ENCODE data around the gene QRSL1.
"Not testable (repeated sequence)": the region's sequence is repeated elsewhere in the genome, so short reads cannot be mapped to it uniquely, and the experiment has no call there.

The QRSL1 gene

DNA sequence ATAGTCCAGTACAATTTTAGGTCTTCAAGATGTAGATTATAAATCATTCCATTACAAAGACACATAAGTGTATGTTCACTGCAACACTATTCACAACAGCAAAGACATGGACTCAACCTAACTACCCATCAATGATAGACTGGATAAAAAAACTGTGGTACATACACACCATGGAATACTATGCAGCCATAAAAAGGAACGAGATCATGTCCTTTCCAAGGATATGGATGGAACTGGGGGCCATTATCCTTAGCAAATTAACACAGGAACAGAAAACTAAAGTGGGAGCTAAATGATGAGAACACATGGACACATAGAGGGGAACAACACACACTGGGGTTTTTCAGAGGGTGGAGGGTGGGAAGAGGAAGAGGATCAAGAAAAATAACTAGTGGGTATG, 6.3 kb upstream of the QRSL1 start:
- DNase-seq: no peak

DNA sequence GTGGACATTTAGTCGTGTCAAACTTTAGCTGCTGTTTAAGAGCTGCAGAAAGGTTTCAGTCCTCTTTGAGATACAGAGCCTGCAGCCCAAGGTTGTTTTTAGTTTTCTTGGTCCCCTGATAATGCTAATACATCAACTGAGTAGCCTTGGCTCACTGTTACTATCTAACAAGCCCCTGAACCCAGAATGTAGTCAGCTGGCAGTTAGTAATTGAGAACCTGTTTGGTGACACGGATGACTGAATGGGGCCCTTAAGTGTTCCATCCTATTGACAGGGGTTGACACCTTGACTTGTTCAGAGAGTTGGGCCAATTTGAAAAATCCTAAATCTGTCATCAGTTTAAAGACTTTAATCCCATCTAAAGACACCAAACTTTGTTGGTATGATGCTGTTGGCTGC, 2.9 kb upstream of the QRSL1 start:
- no peak for DNase-seq

DNA sequence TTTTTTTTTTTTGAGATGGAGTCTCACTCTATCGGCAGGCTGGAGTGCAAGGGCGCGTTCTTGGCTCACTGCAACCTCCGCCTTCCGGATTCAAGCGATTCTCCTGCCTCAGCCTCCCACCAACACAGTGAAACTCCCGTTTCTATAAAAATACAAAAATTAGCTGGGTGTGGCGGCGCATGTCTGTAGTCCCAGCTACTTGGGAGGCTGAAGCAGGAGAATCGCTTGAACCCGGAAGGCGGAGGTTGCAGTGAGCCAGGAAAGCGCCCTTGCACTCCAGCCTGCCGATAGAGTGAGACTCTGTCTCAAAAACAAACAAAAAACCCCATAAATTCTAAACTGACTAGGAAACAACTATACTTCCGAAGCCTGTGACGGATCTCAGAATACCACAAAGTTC, 1.6 kb upstream of the QRSL1 start:
- DNase-seq: not testable (repeated sequence)

DNA sequence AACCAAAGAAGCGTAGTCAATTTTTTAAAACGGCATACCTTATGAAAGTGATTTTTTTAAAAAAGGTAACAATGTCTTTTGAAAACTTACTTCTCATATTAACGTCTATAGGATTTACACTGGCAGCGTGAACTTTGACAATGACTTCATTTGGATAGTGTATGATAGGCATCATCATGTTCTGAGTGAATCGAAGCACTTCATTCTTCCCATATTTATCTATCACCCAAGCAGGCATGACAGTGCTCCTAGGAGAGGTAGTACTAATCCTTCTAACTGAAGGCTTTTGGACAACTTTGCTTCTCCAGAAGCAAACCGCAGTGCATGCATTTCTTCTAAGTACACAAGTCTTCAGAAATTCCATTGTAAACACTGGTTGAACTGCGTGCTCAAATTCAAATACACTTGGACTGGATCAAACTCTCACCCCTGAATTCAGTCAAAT, 698 bp upstream of the QRSL1 start:
- no peak for DNase-seq

DNA sequence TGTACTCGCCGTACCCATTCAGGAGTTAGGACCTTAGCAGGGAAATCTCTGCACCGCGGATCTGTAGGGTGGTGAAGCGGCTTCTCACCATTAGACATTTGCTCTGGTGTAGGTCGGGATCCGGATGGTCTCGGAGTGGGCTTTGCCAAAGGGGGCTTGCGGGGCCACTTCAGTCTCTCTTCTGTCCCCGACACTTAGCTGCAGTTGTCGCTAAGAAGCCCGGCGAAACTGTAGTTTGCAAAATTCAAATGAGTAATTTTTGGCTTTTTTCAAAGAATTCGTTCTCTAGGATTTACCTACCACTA, 433 bp downstream of the QRSL1 start:
- no peak for DNase-seq

DNA sequence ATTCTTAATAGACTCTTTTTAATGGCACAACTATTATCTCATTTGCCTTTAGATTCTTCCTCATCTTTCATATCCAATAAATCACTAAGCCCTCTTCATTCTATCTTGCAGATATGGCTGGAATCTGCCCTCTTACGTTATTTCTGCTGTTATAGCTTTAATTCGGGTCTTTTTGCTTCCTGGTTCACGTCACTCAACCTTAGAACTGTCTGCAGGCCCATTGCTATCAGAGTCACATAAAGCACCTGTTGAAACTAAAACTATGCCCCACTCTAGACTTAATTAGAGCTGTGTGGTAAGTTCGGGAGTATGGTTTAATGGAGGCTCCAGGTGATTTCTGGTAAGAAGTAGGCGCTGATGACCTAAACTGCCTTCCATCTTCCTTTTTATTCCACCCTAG, 988 bp downstream of the QRSL1 start:
- no peak for DNase-seq

DNA sequence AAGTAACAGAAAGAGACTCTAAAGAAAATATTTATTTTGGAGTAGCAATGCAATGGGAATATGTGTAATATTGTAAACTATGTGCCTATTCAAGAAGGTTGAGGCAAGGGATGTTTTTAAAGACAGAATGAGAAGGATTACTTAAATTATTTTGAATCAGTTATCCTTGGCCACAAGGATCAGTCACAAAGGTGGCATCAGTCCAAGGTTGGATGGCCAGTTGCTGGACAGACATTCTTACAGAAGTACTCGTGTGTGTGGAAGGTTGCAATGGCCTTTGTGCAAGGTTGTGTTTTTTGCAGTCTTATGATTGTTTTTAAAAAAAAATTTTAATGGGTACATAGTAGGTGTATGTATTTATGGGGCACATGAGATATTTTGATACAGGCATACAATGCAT, 2.0 kb downstream of the QRSL1 start:
- DNase-seq: no peak

DNA sequence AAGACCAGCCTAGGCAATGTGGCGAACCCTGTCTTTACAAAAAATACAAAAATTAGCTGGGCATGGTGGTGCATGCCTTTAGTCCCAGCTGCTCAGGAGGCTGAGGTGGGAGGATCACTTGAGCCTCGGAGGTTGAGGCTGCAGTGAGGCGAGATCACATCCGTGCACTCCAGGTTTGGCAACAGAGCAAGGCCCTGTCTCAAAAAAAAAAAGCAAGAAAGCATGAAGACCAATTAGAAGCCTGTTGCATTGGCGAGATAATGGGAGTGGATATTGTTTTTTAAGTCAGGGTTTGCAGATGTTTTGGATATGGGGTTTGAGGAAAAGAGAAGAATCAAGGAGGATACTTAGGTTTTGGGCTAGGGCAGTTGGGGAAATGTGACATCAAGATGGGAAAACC, 5.2 kb downstream of the QRSL1 start:
- no peak for DNase-seq

DNA sequence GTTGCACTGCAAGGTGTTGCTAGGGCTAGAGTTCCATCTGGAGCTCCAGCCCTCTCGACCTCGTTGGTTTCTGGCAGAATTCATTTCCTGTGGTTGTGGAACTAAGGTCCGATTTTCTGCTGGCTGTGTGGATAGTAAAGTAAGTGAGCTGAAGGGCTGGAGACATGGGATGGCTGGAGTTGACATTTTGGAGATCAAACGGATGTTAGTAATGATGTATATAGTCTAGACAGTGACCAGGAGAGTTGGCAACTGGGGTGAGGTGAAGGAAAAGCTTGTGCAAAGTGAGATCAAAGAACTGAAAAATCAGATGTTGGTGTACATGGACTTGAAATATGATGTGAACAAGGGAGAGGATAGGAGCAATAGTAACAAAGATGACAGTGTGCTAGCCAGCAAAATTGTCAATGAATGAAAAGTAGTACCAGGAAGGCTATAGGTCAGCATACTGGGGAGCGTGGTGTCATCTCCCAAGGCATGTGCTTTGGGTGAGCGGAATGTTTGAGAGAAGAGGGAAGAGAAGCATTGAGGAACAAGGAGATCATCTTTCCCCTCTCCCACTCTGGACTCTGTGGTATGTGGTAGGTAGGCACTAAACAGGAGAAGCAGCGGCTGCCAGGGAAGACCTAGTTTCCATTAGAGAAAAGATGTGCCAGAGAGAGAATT, 7.8 kb downstream of the QRSL1 start:
- no peak for DNase-seq

DNA sequence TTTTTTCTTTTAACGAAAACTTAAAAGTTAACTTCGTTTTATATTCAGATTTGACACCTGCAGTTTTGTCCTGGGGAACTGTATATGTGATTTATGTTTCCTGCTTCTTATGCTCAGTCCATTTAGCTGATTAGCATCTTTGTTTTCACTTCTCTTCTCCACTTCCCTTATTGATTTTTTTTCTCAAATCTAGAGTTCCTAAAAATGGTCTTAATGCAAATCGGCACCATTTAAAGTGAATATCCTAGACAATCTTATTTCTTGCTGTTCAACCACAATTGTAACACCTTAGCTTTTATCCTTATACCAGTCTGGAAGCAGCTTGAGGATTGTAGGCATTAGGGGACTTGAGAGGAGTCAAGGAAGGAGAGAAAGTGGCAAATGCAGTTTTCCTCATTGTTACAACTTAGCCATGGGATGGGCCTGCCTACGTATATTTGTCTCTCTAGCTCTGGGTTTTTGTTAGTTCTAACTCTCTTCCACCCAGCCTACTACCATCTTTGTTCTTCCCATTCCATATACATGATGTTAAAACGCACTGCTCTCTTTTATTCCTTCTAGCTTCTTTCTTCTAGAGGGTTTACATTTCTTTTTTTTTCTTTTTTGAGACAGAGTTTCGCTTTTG, 8.5 kb downstream of the QRSL1 start:
- no peak for DNase-seq

DNA sequence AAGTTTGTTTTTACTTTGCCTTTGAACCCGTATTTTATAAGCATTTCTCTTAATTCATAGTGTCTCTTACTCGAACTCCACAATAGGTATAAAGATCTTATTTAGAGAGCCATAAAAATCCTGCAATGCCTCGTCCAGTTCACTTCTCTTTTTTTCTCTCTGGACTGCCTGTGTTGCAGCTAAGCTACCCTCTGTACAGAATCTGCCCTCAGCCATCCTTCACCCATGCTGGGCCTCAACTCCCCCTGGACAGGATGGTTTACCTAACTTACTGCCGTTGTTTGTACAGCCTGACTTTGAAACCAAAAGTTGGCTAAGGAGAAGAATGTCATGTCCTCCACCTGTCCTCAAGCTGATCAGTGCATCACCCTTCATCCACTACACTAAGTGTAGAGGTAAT, 10.4 kb downstream of the QRSL1 start:
- DNase-seq: no peak

DNA sequence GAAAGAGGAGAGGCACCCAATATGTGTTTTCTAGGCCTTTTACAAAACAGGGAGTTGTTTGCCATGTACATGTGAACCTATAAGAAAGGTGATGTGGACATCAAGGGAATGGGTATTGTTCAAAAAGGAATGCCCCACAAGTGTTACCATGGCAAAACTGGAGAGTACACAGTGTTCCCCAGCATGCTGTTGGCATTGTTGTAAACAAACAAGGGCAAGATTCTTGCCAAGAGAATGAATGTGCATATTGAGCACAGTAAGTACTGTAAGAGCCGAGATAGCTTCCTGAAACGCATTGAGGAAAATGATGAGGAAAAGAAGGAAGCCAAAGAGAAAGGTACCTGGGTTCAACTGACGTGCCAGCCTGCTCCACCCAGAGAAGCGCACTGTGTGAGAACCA, 13.1 kb downstream of the QRSL1 start:
- DNase-seq: no peak

DNA sequence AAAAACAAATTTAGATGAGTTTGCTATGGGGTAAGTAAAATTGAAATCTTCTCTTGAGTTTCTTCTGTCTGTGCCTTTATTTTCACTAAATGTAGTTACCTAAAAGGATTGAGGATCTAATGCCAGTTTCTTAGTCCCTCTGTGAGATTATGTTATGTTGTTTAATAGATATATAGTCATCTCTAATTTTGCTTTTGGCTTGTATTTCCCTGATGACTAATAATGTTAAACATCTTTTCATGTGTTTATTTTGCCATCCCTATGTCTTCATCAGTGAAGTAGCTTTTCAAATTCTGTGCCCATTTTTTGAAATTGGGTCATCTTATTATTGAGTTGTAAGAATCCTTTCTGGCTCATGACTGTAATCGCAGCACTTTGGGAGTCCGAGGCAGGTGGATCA, 13.7 kb downstream of the QRSL1 start:
- DNase-seq: no peak

DNA sequence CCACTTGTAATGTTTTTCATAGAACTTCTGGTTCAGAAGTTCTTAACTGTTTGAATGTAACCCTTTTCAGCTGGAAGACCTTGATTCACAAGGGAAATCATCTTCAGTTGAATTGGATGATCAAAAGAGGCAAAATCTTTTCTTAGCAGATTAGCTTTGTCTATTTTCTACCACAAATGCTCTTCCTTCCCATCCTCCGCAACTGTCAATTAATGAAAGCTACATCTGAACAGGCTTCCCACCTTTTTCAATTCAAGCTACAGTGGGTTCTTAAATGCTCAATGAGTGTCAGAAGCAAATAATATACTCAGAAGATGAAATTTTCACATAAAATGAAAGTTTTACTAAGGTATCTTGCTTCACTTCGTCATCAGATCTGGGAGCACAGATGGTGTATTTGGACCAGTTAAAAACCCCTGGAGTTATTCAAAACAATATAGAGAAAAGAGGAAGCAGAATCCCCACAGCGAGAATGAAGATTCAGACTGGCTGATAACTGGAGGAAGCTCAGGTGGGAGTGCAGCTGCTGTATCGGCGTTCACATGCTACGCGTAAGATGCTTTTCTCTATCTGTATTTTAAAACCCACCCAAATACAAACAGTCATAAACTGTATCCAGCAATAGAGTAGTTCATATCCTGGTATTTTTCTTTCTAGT, 19.4 kb downstream of the QRSL1 start:
- DNase-seq: no peak

DNA sequence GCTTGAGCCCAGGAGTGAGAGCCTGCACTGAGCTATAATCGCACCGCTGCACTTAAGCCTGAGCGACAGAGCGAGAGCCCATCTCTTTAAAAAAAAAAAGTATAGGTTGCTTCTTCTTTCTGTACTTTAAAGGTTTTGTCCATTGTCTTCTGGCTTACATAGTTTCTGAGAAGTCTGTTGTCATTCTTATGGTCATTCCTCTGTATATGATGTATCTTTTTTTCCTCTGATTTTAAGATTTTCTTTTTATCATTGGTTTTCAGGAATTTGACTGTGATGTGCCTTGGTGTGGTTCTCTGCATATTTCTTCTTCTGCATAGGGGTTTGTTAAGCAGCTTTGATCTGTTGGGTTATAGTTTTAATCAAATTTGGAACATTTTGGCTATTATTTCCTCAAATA, 29.1 kb downstream of the QRSL1 start:
- DNase-seq: no peak

DNA sequence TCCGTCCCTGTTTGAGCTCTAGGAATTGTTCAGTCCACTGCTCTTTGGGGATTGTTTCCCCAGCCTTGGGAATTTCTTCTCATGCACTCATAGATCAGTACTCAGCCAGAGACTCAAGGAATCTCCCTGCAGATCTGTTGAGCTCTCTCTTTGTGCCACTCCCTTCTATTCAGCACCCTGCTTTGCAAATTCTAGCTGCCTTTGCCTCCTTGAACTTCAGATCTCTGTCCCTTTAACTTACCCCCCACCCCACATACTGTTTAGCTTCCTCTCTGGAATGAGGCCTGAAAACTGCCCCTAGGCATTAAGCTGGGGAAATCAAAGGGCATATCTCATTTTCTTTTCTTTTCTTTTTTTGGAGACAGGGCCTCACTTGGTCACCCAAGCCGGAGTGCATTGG, 30.5 kb downstream of the QRSL1 start:
- DNase-seq: no peak

DNA sequence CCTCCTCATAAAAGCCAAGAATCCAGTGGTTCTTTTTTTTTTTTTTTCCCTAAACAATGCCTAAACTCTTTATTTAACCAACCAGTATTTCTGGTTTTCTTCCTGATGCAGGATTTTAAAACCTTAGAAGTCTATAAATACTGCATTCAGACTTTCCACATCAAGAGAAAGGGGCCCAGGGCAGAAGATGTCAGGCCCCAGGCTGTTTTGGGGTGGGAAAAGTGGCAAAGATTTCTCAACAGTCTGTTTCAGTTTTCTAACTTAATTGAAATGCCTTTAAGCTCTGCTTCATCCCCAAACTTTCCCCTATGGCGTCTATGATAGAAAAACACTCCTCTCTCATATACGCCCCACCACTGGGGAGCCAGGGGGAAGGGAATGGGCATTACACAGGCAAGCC, 33.1 kb downstream of the QRSL1 start:
- no peak for DNase-seq

DNA sequence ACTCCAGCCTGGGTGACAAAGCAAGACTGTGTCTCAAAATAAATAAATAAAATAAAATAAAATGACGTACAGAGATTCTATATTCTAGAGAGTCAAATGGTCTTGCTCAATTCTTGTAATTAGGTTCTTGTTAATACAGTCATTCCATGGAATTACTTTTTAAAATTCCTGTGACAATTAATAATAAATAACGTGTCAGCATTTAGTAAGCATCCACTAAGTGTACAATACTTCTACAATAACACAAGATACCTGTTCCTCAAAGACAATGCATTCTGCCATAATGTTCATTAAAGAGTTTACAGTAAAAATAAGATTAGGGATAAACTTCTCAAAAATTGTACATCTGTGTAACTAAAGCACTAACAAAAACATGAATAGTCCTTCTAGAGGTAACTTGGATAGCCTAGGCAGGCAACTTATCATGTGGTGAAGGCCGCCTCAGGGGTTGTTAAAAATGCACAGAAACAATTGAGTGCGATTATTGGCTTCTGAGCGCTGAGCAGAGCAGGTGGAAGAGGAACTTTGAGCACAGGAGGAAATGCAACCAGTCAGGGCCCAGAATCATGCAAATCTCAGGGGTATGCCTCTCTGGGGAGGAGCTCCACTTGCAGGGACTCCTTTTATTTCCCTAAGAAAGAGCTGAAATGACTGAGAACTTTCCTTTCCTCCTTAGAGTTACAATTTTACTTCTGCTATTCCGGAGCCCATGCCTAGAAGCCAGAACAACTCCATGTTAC, 37.1 kb downstream of the QRSL1 start:
- DNase-seq: no peak

DNA sequence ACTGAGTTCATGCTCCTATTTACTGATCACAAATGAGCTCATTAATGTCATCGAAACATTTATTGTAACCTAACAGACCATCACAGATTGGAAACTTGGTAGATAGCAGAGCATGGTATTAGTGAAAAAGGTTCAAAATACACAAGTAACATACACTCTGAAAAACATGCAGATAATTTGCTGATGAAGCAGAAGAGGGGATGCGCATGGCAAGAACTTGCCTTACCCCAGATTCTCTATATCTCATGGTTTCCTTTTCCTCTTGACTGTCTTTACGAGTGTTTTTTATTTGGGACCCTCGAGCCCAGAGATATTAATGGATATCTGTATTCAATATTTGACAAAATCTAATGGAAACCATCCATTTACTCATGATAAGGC, 37.6 kb downstream of the QRSL1 start:
- DNase-seq: no peak

DNA sequence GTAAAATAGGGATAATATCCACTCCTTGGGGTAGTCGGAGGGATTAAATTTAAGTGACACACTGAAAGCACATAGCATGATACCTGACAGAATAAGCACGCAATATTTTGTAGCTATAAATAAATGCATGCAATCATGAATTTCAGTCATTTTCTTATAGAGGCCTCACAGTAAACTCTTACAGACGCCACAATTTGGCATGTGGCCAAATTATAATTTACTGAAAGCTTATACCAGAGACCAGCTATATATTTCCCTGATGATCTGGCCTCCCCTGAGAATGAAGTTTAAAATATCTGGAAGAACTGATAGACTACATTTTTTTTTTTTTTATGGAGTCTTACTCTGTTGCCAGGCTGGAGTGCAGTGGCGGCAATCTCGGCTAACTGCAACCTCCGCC, 40.9 kb downstream of the QRSL1 start:
- no peak for DNase-seq

DNA sequence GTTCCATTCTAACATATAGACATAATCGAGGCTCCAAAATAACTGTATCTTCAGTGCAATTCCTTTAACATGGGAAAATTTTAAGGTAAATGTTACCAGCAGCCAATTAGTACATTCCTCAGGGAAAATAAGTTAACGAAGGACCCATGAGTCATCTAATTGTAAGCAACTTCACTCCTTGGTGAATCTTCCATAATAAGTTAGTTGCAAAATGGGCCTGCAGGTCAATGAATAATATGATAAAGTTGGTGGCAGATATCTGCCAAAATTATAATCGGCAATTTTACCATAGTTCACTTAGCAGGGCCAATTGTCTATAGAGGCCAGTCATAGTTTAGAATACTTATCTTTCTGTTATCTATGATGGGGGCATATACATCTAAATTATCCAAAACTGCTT, 42.3 kb downstream of the QRSL1 start:
- no peak for DNase-seq

DNA sequence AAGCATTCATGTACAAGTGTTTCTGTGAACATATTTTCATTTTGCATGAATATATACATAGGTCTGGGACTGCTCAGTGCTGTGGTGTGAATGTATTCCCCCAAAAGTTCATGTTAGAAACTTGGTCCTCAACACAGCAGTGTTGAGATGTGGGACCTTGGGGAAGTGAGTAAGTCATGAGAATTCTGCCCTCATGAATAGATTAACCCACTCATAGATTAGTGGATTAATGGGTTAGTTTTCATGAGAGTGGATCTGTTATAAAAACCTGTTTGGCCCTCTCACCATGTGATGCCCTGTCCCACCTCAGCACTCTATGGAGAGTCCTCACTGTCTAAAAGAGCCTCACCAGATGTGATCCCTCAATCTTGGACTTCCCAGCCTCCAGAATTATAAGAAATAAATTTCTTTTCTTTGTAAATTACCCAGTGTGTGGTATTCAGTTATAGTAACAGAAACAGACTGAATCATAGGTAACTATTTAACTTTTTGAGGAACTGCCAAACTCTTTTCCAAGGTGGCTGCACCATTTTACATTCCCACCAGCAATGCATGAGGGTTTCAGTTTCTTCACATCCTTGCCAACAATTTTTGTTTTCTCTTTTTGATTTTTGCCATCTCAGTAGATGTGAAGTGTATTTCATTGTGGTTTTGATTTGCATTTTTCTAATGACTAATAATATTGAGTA, 45.3 kb downstream of the QRSL1 start:
- no peak for DNase-seq

DNA sequence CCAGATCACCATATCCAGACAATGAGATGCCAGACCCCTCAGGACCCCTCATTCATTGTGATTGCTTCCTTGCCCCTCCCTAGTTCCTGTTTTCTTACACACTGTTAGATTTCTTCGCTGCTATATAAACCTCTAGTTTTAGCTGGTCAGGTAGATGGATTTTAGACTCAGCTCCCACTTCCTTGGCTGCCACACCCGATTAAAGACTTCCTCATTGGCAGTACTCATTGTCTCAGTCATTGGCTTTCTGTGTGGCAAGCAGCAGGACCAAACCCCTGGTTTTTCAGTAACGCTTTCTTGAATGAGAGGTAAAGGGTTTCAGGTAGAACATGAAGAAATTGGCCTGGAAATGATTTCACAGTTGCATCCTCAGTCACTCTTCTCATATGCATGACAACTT, 47.9 kb downstream of the QRSL1 start:
- no peak for DNase-seq

DNA sequence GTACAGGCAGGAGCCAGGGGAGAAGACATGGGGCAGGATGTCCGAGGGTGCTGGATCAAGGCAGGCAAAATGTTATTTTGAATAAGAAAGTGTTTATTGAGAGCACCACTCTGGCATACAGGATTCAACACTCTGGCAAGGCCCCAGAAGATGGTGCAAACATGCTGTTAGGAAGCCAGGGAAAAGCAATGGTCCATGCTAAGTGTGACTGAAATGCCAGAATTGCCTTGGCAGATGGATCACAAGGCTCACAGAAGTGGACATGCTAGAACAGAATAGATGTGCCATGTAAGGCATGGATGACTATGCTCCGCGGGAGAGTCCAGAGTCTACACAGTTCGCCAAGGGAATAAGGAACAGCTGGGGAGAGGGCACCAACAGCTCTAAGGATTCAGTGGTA, 54.6 kb downstream of the QRSL1 start:
- no peak for DNase-seq

Measured in activated CD4-positive, alpha-beta T cell treated with anti-CD3 and anti-CD28 coated beads, Interleukin-2, amount 50 U/mL, for 1 hour (primary cell).